Ascending aorta (tissue), 2 donors: ENCODE measurements around the gene SNRNP25. TPM values are rescaled to one million over a fixed set of nuclear protein-coding genes. Genes with fewer than 3 reads are reported as not detected.

ENCODE experiments used
- DNase-seq, 2 donors: peaks; one replicate each; pipeline ENCODE4 v3.0.0-alpha.2; 2019; ENCODE audit warnings: low spot score in 2 of 2
- H3K27ac ChIP-seq, 2 donors: fragments of 200-600 bp; sonication (generic); one replicate each; pipeline ENCODE4 v1.5.1; 2016 to 2017; ENCODE audit warnings: mild to moderate bottlenecking in 1 of 2
- H3K27me3 ChIP-seq: fragments of 200-600 bp; sonication (generic); one replicate; pipeline ENCODE4 v1.5.1; 2017
- H3K36me3 ChIP-seq, 2 donors: fragments of 200-600 bp; sonication (generic); one replicate each; pipeline ENCODE4 v1.5.1; 2016
- H3K4me1 ChIP-seq, 2 donors: fragments of 200-600 bp; sonication (generic); one replicate each; pipeline ENCODE4 v1.5.1; 2016 to 2017; ENCODE audit warnings: mild to moderate bottlenecking in 1 of 2
- H3K4me3 ChIP-seq, 2 donors: fragments of 200-600 bp; sonication (generic); one replicate each; pipeline ENCODE4 v1.5.1; 2016 to 2017; ENCODE audit warnings: mild to moderate bottlenecking in 1 of 2
- H3K9me3 ChIP-seq, 2 donors: fragments of 200-600 bp; sonication (generic); one replicate each; pipeline ENCODE4 v1.5.1; 2016
- CTCF ChIP-seq, 3 experiments: fragments of 200-600 bp in 2 of 3; fragments of 450-650 bp in 1 of 3; sonication (generic) in 2 of 3; IDR thresholded peaks; one replicate each; pipeline ENCODE4 v1.5.1; 2016 to 2019; ENCODE audit warnings: antibody characterized with exemption in 3 of 3, mild to moderate bottlenecking in 1 of 3, moderate library complexity in 1 of 3
- intact Hi-C: fragments of 100-400 bp; cut with DNase I; formaldehyde crosslinking; loops from one replicate; pipeline ENCODE4 v1.15.1; 2023
- total RNA-seq: library from RNA; depleted of rRNA; stranded (reverse); fragments of >200 nt; gene quantifications from one replicate; pipeline ENCODE4 v1.1.0, GENCODE V29; 2016

Gene SNRNP25
- total RNA-seq, 1 donor from 2014 or later = not detected

GRCh38 chr16:78444-79150 lies 25.0 kb downstream of the SNRNP25 start:
- no peak for TF ChIP-seq CTCF (IDR thresholded peaks at IDR 0.05)
- Histone ChIP-seq H3K27ac (peak overlapping the region; percentile 97 to 100), H3K27me3 (no peaks in the 10 kb centered on the region), H3K36me3 (peaks cover 13 to 23% of the 10 kb centered on the region in 2 donors), H3K4me3 (peak overlapping the region; percentile 69 to 76), H3K9me3 (no peaks in the 10 kb centered on the region), H3K4me1 (peaks cover 45 to 54% of the 10 kb centered on the region in 2 donors)
- peak in 1 of 2 donors; percentile 77 for DNase-seq
- intact Hi-C loops = no loop called here

GRCh38 chr16:79151-80054 lies 25.8 kb downstream of the SNRNP25 start:
- Histone ChIP-seq H3K9me3 (no peaks in the 10 kb centered on the region), H3K36me3 (peaks cover 13 to 23% of the 10 kb centered on the region in 2 donors), H3K27ac (peak overlapping the region; percentile 97 to 100), H3K4me1 (peaks cover 53 to 59% of the 10 kb centered on the region in 2 donors), H3K27me3 (no peaks in the 10 kb centered on the region), H3K4me3 (peak overlapping the region; percentile 69 to 76)
- intact Hi-C loops = no loop called here
- DNase-seq = no peak
- TF ChIP-seq CTCF (IDR thresholded peaks at IDR 0.05) = no peak

- H3K27me3 ChIP-seq = no peaks in the 10 kb centered on the region
- intact Hi-C loops = no loop called here
- TF ChIP-seq CTCF (IDR thresholded peaks at IDR 0.05) = no peak
- no peaks in the 10 kb centered on the region for H3K9me3 ChIP-seq
- H3K4me1 ChIP-seq = peaks cover 46 to 52% of the 10 kb centered on the region in 2 donors
- peak overlapping the region; percentile 84 to 87 for H3K27ac ChIP-seq
- peaks cover 42 to 49% of the 10 kb centered on the region in 2 donors for H3K36me3 ChIP-seq
- DNase-seq = no peak
- no peak overlapping the region for H3K4me3 ChIP-seq
Observed at GRCh38 chr16:83060-83603, 29.5 kb downstream of the SNRNP25 start.

- DNase-seq = no peak
- TF ChIP-seq CTCF (IDR thresholded peaks at IDR 0.05) = no peak
- Histone ChIP-seq H3K27ac (peak overlapping the region; percentile 84 to 87), H3K27me3 (no peaks in the 10 kb centered on the region), H3K9me3 (no peaks in the 10 kb centered on the region), H3K4me3 (peak overlapping the region in 1 of 2 donors; percentile 3), H3K4me1 (peaks cover 41 to 48% of the 10 kb centered on the region in 2 donors), H3K36me3 (peaks cover 50 to 57% of the 10 kb centered on the region in 2 donors)
- intact Hi-C loops = loop anchor here (1.0 kb wide), 1 partner anchor 12 kb away; the partner anchor contains the start of gene RHBDF1
Observed at GRCh38 chr16:83781-84615, 30.4 kb downstream of the SNRNP25 start.
